ENCODE results near the gene MYORG.

GRCh38 chr9:34399729-34400128, 23.0 kb upstream of the MYORG start:
- no peak for TF ChIP-seq CTCF (IDR thresholded peaks at IDR 0.05)
- TF ChIP-seq POLR2AphosphoS5 (IDR thresholded peaks at IDR 0.05; ENCODE audit: insufficient read depth in 1 of 2, low read depth in 1 of 2) = no peak
- no peak for TF ChIP-seq POLR2A (IDR thresholded peaks at IDR 0.05)

Data from vagina (tissue), 2 donors.